Measurements from ENCODE around the gene LATS2. TPM values are rescaled to one million over a fixed set of nuclear protein-coding genes. Genes with fewer than 3 reads are reported as not detected.

The LATS2 gene
- total RNA-seq, 2 experiments from 2014 or later = 6.2 to 6.5 TPM

DNA sequence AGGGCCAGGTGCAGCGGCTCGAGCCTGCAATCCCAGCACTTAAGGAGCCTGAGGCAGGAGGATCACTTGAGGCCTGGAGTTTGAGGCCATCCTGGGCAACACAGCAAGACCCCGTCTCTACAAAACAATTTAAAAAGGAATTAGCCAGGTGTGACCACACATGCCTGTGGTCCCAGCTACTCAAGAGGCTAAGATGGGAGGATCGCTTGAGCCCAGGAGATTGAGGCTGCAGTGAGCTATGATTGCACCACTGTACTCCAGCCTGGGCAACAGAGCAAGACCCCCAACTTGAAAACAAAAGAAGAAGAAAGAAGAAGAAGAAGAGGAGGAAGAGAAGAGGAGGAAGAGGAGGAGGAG, 47.7 kb downstream of the LATS2 start:
- DNase-seq (no peak), ATAC-seq (ENCODE audit: poor library complexity) (no peak)
- Histone ChIP-seq H3K9me3 (ENCODE audit: control insufficient read depth in 1 of 2, insufficient read depth in 1 of 2, low read length in 2 of 2) (no peaks in the 10 kb centered on the region), H3K27me3 (ENCODE audit: control insufficient read depth in 1 of 2, insufficient read depth in 2 of 2, low read length in 2 of 2) (no peaks in the 10 kb centered on the region), H3K4me1 (ENCODE audit: insufficient read depth, low read length) (peaks cover 2% of the 10 kb centered on the region), H3K36me3 (ENCODE audit: insufficient read depth, low read length) (no peaks in the 10 kb centered on the region), H3K27ac (ENCODE audit: low read depth in 1 of 2, low read length in 2 of 2) (no peak overlapping the region), H3K4me3 (ENCODE audit: low read length) (no peak overlapping the region)
- intact Hi-C loops (cut with DNase I, micrococcal nuclease) = no loop called here
- ChIA-PET POLR2A (no interaction called here), CTCF (no interaction called here)
- Mint-ChIP-seq H3K36me3 (ENCODE audit: low read depth) (no peaks in the 10 kb centered on the region), H3K4me1 (ENCODE audit: low read depth) (peaks cover 12% of the 10 kb centered on the region), H3K27me3 (no peaks in the 10 kb centered on the region), H3K9me3 (no peaks in the 10 kb centered on the region), H3K4me3 (no peak overlapping the region), H3K27ac (no peak overlapping the region)
- no peak for TF ChIP-seq CTCF (IDR thresholded peaks at IDR 0.05)

DNA sequence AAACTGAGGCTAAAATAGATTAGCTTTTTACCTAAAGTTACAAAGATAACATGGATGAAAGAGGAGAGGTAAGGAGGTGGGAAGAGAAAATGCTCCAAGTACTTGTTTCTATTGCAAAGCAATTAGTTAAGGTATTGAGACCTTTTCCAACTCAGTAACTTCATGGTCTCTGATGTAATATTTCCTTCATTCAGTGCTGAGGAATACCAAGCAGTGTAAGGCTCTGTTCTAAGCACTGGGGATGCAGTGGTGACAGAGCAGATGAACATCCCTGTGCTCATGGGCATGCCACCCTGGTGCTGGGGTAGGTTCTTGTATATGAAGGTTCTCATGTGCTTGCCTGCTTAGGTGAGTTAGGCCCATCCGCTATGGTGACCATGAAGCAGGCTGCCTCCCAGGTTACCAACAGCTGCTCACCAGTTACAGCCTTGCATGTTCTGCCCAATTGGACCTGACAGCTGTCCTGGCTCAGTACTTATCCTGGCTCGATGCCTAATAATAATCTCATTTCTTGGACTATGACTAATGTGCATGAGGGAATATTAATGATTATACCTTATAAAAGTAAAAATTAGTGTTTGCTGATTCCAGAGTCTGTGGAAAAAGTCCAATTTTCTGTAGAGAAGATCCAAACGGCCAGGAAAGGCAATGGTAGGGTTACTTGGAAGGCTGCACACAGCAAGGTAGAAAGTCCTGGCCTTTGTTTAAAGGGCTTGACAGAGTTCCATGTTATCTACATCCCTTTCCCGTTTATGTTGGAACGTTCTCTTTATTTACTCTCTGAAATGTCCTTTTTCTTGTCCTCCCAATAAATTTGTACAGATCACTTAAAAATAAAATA, 48.3 kb downstream of the LATS2 start:
- ATAC-seq (ENCODE audit: poor library complexity) = no peak
- Histone ChIP-seq H3K9me3 (ENCODE audit: control insufficient read depth in 1 of 2, insufficient read depth in 1 of 2, low read length in 2 of 2) (no peaks in the 10 kb centered on the region), H3K4me3 (ENCODE audit: low read length) (no peak overlapping the region), H3K27me3 (ENCODE audit: control insufficient read depth in 1 of 2, insufficient read depth in 2 of 2, low read length in 2 of 2) (no peaks in the 10 kb centered on the region), H3K27ac (ENCODE audit: low read depth in 1 of 2, low read length in 2 of 2) (no peak overlapping the region), H3K4me1 (ENCODE audit: insufficient read depth, low read length) (peaks cover 2% of the 10 kb centered on the region), H3K36me3 (ENCODE audit: insufficient read depth, low read length) (no peaks in the 10 kb centered on the region)
- Mint-ChIP-seq H3K27me3 (no peaks in the 10 kb centered on the region), H3K36me3 (ENCODE audit: low read depth) (no peaks in the 10 kb centered on the region), H3K4me3 (no peak overlapping the region), H3K4me1 (ENCODE audit: low read depth) (peaks cover 12% of the 10 kb centered on the region), H3K9me3 (no peaks in the 10 kb centered on the region), H3K27ac (no peak overlapping the region)
- POLR2A ChIA-PET = no interaction called here
- no peak for DNase-seq
- intact Hi-C loops (cut with DNase I, micrococcal nuclease) = no loop called here
- CTCF ChIA-PET = no interaction called here
- TF ChIP-seq CTCF (IDR thresholded peaks at IDR 0.05) = no peak

DNA sequence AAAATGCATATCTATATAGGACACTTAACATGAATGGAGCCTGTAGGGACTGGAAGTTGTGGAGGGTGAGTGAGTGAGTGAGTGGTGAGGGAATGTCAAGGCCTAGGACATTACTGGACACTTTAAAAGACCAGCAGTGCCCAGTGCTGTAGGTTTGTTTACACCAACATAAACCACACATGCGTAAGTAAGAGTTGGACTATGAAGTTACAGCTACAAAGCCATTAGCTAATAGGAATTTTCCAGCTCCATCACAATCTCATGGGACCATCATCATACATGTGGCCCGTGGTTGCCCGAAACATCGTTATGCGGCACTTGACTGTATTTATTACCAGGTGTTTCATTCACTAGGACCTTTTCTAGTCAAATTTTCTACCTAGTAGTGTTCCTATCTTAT, 49.2 kb downstream of the LATS2 start:
- no peak for ATAC-seq (ENCODE audit: poor library complexity)
- no peak for TF ChIP-seq CTCF (IDR thresholded peaks at IDR 0.05)
- Histone ChIP-seq H3K27me3 (ENCODE audit: control insufficient read depth in 1 of 2, insufficient read depth in 2 of 2, low read length in 2 of 2) (no peaks in the 10 kb centered on the region), H3K36me3 (ENCODE audit: insufficient read depth, low read length) (no peaks in the 10 kb centered on the region), H3K9me3 (ENCODE audit: control insufficient read depth in 1 of 2, insufficient read depth in 1 of 2, low read length in 2 of 2) (no peaks in the 10 kb centered on the region), H3K27ac (ENCODE audit: low read depth in 1 of 2, low read length in 2 of 2) (no peak overlapping the region), H3K4me1 (ENCODE audit: insufficient read depth, low read length) (peaks cover 2% of the 10 kb centered on the region), H3K4me3 (ENCODE audit: low read length) (no peak overlapping the region)
- H3K4me1 Mint-ChIP-seq (ENCODE audit: low read depth) = peaks cover 8% of the 10 kb centered on the region
- H3K9me3 Mint-ChIP-seq = no peaks in the 10 kb centered on the region
- H3K4me3 Mint-ChIP-seq = no peak overlapping the region
- no peak for DNase-seq
- ChIA-PET POLR2A (no interaction called here), CTCF (no interaction called here)
- intact Hi-C loops (cut with DNase I, micrococcal nuclease) = no loop called here
- no peaks in the 10 kb centered on the region for H3K27me3 Mint-ChIP-seq
- H3K27ac Mint-ChIP-seq = no peak overlapping the region
- no peaks in the 10 kb centered on the region for H3K36me3 Mint-ChIP-seq (ENCODE audit: low read depth)
